Choroid plexus epithelial cell (primary cell): ENCODE results near the gene VPREB3.

Experiments used
- DNase-seq: peaks from one replicate; pipeline ENCODE4 v3.0.0-alpha.2; 2010; ENCODE audit warnings: low read depth
- H3K4me3 ChIP-seq: 2 replicates; pipeline ENCODE4 v1.5.1; 2011; ENCODE audit warnings: low read depth, mild to moderate bottlenecking, control low read depth, low read length, moderate library complexity
- CTCF ChIP-seq: conservative IDR thresholded peaks from 2 replicates; pipeline ENCODE4 v1.5.1; 2011; ENCODE audit warnings: low read depth, mild to moderate bottlenecking, control low read depth, inconsistent platforms, low read length, moderate library complexity

The VPREB3 gene

GRCh38 chr22:23772315-23772648, 18.1 kb upstream of the VPREB3 start:
- H3K4me3 ChIP-seq, result peak overlapping the region; percentile 51
- DNase-seq, result no peak
- no peak for TF ChIP-seq CTCF

- no peak for TF ChIP-seq CTCF
Observed at GRCh38 chr22:23769321-23769965, 15.2 kb upstream of the VPREB3 start.

DNA sequence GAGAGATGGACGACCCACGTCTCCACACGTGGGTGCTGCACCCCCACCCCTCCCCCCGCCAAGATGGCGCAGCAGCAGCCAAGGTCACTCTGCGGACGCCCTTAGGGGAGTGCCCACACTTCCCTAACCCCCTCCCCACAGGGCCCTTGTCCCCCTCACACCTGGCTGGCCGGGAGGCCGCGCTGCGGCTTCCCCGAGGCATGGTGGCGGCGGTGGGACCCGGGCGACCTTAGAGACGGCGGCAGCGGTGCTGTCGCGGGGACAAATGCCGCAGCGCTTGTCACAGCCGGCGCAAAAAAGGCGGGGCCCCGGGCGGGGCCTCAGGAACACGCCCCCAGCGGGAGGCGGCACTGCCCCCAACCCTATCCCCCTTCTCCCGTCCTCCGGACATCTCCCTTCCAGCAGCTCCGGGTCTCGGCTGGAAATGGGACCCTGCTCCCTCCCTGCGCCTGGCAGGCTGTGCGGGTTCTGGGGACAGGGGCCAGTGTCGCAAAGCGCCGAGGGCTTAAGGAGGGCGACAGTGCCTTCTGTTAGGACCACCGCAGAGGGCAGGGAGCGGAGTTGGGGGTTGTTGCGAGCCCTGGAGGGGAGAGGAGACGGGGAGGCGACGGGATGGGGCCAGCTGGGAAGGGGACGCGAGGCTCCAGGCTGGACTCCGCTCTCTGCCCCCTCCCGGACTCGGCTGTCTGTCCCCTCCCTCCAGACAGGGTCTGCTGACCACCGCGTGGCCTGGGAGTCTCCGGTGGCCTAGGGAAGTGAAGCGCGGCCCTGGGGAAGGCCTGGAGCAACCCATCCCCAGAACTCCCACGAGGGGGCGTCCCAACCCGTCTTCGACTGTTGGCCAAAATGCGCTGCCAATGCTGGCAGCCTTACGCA, 13.7 kb upstream of the VPREB3 start, which contains the start of gene CHCHD10:
Gene CHCHD10, minus strand, starts transcription at position 300 of the 876 bp plus-strand sequence. Its CDS starts 98 bp downstream, at position 202.
- peak within 1 kb of the TSS; percentile 63 for H3K4me3 ChIP-seq
- peak; percentile 70 for DNase-seq
- peak; percentile 80 for TF ChIP-seq CTCF

More at GRCh38 chr22:23769321-23769965, 15.2 kb upstream of the VPREB3 start:
- no peak for DNase-seq
- no peak overlapping the region for H3K4me3 ChIP-seq

DNA sequence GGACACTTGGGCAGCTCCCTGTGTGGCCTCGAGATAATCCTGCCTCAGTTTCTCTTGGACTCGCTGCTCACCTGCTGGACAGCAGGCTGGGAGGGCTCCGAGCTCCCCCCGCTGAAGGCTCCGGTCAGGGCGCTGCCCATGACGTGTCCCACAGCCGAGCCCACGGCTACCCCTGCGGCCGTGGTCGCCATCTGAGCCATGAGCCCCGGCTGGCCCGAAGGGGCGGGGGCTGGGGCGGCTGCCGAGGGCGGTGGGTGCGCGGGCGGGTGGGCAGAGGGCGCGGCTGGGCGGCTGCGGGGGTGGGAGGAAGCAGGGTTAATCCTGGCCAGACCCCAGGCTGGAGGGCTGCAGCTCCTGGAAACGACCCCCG, 13.1 kb upstream of the VPREB3 start:
- DNase-seq, result no peak
- TF ChIP-seq CTCF, result no peak
- peak overlapping the region; percentile 63 for H3K4me3 ChIP-seq

DNA sequence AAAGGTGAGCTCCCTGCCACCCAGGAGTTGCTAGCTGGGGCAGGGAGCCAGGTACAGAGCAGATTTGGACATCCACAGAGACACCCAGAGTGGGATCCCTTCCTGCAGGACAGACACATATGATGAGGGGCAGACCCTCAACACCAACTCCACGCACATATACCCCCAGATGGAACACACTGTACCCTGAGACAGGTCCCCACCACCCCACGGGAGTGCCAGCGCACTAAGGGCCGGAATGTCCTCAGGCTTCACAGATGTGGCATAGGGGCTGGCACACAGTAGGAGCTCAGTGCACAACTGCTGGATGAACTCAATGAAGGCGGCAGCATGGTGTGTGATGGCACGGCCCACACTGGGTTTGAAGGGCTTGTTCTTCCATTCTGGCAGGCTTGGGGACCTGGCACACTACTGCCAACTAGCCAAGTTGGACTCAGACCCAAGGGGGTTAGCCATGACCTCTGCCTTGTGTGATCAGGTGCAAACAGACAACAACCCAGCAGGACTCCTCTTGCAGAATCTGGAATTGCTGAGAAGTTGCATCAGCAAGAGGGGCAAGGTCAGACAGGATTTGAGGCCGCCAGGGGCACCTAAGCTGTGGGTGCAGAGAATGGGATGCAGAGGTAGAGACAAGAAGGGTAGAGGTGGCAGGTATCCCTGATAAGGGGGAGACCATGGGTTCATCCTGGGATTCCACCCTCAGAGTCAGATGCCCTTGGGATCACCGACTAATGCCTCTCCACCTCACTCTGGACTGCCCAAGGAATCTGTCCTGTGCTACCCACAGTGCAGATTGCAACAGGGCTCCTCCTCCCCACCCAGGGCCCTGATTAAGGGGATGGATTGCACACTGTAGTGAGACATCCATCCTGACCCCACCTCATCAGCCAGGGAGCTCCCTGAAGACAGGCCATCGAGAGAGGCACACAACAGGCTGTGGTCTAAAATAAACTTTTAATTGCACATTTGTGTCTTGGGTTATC, 11.0 kb upstream of the VPREB3 start:
- DNase-seq, result no peak
- TF ChIP-seq CTCF, result no peak
- no peak overlapping the region for H3K4me3 ChIP-seq

DNA sequence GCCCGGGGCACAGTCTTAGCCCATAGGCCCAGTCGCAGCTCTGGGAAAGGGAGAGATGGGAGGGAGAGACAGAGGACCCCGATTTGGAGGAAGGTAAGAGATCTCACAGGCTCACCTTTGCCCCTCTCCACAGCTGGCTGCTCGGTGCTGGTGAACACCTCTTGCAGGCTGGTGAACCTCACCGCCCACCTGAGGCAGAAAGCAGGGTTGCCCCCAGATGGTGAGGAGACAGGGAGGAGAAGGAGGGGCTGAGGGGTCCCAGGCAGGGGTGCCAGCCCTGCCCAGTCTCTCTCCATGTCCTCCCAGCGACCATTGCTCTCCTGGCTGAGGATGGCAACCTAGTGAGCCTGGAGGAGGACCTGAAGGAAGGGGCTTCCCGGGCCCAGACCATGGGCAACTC, 9.7 kb upstream of the VPREB3 start:
- H3K4me3 ChIP-seq, result no peak overlapping the region
- DNase-seq, result no peak
- no peak for TF ChIP-seq CTCF
